Head of caudate nucleus (tissue), 42 donors: ENCODE results near the gene RIN1.

Experiments used
- DNase-seq, 42 donors: peaks; one replicate each; pipeline versions ENCODE4 v3.0.0 to v3.0.0-alpha.2; 2020 to 2021; ENCODE audit warnings: mixed read lengths in 7 of 42
- intact Hi-C: fragments of 100-400 bp; cut with DNase I; formaldehyde crosslinking; loops from one replicate; pipeline ENCODE4 v1.15.0; 2022

Gene RIN1

GRCh38 chr11:66338276-66339161, 2.3 kb upstream of the RIN1 start:
- no peak for DNase-seq
- intact Hi-C loops = no loop called here

GRCh38 chr11:66337103-66337899, 1.1 kb upstream of the RIN1 start:
- no peak for DNase-seq
- intact Hi-C loops = no loop called here

- peak in 6 of 42 donors; percentile 14 to 41 (median 33) for DNase-seq
- intact Hi-C loops = no loop called here
These were observed 552 bp downstream of the RIN1 start for GRCh38 chr11:66335531-66336233.

GRCh38 chr11:66334605-66335442, 1.4 kb downstream of the RIN1 start:
- DNase-seq = peak in 1 of 42 donors; percentile 32
- intact Hi-C loops = no loop called here

- no peak for DNase-seq
- intact Hi-C loops = no loop called here
These were observed 2.2 kb downstream of the RIN1 start for GRCh38 chr11:66333896-66334604.

- no peak for DNase-seq
- intact Hi-C loops = no loop called here
These were observed 2.9 kb downstream of the RIN1 start for GRCh38 chr11:66333220-66333877.

- intact Hi-C loops = no loop called here
- no peak for DNase-seq
These were observed 3.6 kb downstream of the RIN1 start for GRCh38 chr11:66332371-66333219.

- intact Hi-C loops = no loop called here
- no peak for DNase-seq
These were observed 4.5 kb downstream of the RIN1 start for GRCh38 chr11:66331542-66332370.

- DNase-seq = no peak
- intact Hi-C loops = no loop called here
These were observed 5.3 kb downstream of the RIN1 start for GRCh38 chr11:66330931-66331330.

- DNase-seq = no peak
- intact Hi-C loops = no loop called here
These were observed 7.0 kb downstream of the RIN1 start for GRCh38 chr11:66329165-66329673.

- intact Hi-C loops = no loop called here
These were observed 7.7 kb downstream of the RIN1 start for GRCh38 chr11:66328302-66329144.

GRCh38 chr11:66328031-66328301, 8.3 kb downstream of the RIN1 start:
- intact Hi-C loops = no loop called here
- no peak for DNase-seq

More at GRCh38 chr11:66328302-66329144, 7.7 kb downstream of the RIN1 start:
- DNase-seq = peak; percentile 54 to 93 (median 81)

GRCh38 chr11:66327171-66328030, 8.8 kb downstream of the RIN1 start:
- no peak for DNase-seq
- intact Hi-C loops = no loop called here
